HG02885 (cell line): ENCODE measurements around the gene ZNF544.
"Not testable (repeated sequence)": the region's sequence is repeated elsewhere in the genome, so short reads cannot be mapped to it uniquely, and the experiment has no call there.

Source experiments
- ATAC-seq: cut with Tn5 transposase; IDR thresholded peaks from one replicate; pipeline ENCODE4 v1.9.1; 2021; ENCODE audit warnings: mild to moderate bottlenecking; ENCODE audit not compliant: unreplicated experiment, poor library complexity

The ZNF544 gene

GRCh38 chr19:58248886-58249285 is 20.2 kb downstream of the ZNF544 start:
- no peak for ATAC-seq

- no peak for ATAC-seq
These were observed 23.5 kb downstream of the ZNF544 start for GRCh38 chr19:58252102-58252685.

DNA sequence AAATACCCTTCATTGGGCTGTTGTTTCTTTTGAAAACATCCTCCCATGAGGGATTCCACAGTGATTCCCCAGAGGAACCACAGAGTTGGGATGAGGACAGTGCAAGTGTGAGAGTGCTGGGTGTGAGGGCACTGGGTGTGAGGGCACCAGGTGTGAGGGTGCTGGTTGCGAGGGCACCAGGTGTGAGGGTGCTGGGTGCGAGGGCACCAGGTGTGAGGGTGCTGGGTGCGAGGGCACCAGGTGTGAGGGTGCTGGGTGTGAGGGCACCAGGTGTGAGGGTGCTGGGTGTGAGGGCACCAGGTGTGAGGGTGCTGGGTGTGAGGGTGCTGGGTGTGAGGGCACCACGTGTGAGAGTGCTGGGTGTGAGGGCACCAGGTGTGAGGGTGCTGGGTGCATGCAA is 29.5 kb downstream of the ZNF544 start:
- not testable (repeated sequence) for ATAC-seq

DNA sequence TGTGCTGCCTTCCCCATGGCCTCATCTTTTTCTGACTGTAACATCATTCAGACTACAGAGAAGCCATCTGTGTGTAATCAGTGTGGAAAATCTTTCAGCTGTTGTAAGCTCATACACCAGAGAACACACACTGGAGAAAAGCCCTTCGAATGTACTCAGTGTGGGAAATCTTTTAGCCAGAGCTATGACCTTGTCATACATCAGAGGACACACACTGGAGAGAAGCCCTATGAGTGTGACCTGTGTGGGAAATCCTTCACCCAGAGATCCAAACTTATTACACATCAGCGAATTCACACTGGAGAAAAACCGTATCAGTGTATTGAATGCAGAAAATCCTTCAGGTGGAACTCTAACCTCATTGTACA is 32.9 kb downstream of the ZNF544 start:
- ATAC-seq: no peak

- no peak for ATAC-seq
These were observed 33.5 kb downstream of the ZNF544 start for GRCh38 chr19:58261968-58262921.

DNA sequence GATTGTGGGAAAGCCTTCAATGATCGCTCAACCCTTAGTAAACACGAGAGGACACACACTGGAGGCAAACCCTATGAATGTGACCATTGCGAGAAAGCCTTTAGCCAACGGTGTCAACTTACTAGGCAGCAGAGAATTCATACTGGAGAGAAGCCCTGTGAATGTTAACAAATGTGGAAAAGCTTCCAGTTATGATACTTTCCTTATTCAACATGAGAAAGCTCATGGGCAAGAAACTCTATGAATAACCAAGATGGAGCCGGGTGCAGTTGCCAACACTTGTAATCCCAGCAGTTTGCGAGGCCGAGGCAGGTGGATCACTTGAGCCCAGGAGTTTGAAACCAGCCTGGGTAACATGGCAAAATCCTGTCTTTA is 34.2 kb downstream of the ZNF544 start:
- ATAC-seq: no peak

- no peak for ATAC-seq
These were observed 36.4 kb downstream of the ZNF544 start for GRCh38 chr19:58265100-58265499.

GRCh38 chr19:58268344-58268743 is 39.6 kb downstream of the ZNF544 start:
- no peak for ATAC-seq

DNA sequence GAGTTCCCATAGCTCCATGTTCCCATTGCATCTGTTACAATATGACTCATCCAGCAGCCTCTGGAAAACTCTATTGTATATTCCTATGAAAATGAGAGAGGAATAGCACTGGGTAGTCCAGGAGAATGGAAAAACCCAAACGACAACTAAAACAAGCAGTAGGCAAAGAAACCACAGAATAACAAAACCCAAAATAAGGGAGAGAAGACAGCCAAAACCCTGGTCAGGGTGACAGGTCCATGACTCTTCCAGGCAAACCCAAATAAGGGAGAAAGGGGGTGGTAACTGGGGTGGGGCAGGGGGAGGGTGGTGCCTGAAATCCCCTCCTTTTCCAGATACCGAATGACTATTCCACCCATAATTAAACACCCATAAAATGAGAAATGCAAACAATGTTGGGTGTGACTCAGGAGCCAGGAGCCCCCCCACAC is 46.1 kb downstream of the ZNF544 start:
- no peak for ATAC-seq

- ATAC-seq: no peak
These were observed 46.9 kb downstream of the ZNF544 start for GRCh38 chr19:58275564-58275963.

DNA sequence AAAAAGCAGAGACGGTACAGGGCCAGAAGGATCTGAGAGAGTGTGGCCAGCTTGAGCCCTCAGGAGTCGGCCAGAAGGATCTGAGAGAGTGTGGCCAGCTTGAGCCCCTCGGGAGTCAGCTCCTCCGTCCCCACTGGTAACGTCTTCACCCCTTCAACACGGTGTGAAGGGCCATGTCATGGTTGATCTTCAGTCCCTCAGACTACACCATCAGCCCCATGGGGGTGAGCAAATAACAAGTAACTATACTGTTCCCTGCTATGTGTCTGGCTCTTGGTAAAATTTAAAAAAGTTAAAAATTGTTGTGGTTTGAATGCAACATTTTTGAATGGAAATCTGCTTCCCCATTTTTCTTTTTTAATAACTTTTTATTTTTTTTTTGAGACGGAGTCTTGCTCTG is 48.5 kb downstream of the ZNF544 start:
- ATAC-seq: no peak

- ATAC-seq: no peak
These were observed 49.2 kb downstream of the ZNF544 start for GRCh38 chr19:58277748-58278540.

GRCh38 chr19:58278541-58279041 is 49.9 kb downstream of the ZNF544 start, which contains the start of gene ZNF8:
Gene ZNF8, plus strand, starts transcription at chr19:58278955. Its CDS starts 127 bp downstream, at chr19:58279082.
- peak; percentile 97 for ATAC-seq

DNA sequence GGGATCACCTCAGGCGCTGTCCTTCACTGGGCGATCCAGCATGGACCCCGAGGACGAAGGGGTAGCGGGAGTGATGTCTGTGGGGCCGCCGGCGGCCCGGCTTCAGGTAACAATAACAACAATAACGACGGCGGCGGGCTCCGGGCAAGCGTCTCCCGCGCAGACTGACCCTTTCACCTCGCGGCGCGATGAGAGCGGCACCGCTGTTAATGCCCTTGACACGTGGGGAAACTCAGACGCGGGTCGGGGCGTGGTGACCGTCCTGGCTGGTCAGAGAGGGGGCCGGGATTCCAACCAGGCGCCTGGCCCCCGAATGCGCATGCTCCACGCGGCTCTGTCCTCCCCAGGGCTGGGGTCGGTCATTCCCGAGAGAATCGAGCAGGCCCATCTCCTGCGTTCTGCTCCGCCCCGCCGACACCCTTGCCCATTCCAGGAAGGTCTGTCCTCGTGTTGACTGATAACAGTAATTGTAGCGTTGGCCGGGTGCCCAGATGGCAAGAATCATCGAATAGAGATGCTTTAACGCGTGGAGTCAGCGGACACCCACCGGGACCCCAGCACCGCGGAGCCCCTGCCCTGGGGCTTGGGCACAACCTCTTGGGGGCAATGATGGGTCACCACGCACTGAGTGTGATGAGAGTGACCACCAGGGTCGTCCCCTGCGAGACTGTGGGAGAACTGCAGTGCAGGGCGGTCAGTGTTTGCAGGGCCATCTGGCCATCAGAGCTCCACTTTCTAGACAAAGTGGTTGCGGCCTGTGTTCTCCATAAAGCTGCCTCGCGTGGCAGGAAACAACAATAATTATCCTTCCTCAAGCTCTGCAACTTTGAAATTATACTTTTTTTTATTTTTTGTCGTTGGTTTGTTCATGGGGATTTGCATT is 50.6 kb downstream of the ZNF544 start:
- peak; percentile 28 for ATAC-seq

GRCh38 chr19:58279925-58280316 is 51.2 kb downstream of the ZNF544 start:
- no peak for ATAC-seq

DNA sequence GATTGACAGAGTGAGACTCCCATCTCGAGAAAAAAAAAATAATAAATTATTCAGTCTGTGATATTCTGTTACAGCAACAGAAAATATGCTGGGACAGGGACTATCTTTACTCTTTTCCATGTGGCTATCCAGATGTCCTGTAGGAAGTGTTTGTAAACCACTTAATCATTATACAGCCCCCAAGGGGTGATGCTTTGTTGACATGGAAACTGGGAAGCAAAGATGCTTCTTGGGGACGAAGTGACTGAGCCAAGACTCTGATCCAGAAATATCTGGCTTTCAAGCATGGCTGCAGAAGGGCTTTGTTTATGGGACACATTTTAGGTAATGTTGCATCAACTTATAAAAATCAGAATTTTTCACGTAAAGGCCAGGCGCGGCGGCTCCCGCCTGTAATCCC is 55.5 kb downstream of the ZNF544 start:
- no peak for ATAC-seq

DNA sequence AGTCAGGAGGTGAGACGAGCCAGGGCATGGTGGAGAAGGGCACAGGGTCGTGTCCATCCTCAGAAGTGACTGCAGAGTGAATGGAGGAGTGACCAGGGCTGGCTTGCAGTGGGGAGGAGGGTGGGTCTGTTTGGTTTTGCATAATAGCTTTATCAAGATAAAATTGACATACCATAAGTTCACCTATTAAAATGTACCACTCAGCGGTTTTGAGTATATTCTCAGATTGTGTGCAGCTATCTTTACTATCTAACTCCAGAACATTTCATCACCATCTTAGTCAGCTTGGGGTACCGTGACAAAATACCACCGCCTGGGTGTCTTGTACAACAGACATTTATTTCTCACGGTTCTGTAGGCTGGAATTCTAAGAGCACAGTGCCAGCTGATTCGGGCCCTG is 63.2 kb downstream of the ZNF544 start:
- no peak for ATAC-seq

GRCh38 chr19:58294743-58295374 is 66.1 kb downstream of the ZNF544 start:
- no peak for ATAC-seq

- no peak for ATAC-seq
These were observed 67.4 kb downstream of the ZNF544 start for GRCh38 chr19:58296104-58296503.
